Gastroesophageal sphincter (tissue), 3 donors: ENCODE results near the gene PPAN.

Experiments used
- EP300 ChIP-seq: sonication (generic); formaldehyde crosslinking; IDR thresholded peaks from one replicate; pipeline ENCODE4 v1.6.1; 2017; ENCODE audit warnings: antibody characterized with exemption, mild to moderate bottlenecking
- POLR2A ChIP-seq, 2 donors: fragments of 450-650 bp; IDR thresholded peaks; one replicate each; pipeline ENCODE4 v1.6.1; 2017; ENCODE audit warnings: antibody characterized with exemption in 2 of 2, mild to moderate bottlenecking in 2 of 2, moderate library complexity in 1 of 2
- POLR2AphosphoS5 ChIP-seq: sonication (generic); formaldehyde crosslinking; IDR thresholded peaks from one replicate; pipeline ENCODE4 v1.6.1; 2017; ENCODE audit warnings: antibody characterized with exemption
- TF ChIP-seq, protein P1 (sequence below), 4 experiments: fragments of 200-600 bp in 2 of 4; fragments of 450-650 bp in 2 of 4; sonication (generic) in 1 of 4; IDR thresholded peaks; one replicate each; pipeline ENCODE4 v1.5.1; 2017 to 2019; ENCODE audit warnings: antibody characterized with exemption in 4 of 4, mild to moderate bottlenecking in 2 of 4, moderate library complexity in 2 of 4

DNA sequence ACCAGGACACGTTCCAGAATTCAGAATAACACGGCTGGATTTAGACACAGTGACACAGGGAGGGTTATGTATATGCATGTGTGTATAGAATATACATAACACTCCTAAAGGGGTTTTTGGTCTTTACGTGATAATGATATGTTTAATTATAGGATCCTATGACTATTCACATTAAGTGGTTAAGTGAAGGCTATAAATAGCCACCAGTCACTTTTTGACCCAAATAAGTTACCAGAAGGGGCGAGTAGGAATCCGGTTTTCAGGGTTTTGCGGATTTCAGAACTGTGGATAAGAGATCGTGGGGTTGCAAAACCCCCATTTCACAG, 10.6 kb upstream of the PPAN start:
- TF ChIP-seq, protein P1, sequence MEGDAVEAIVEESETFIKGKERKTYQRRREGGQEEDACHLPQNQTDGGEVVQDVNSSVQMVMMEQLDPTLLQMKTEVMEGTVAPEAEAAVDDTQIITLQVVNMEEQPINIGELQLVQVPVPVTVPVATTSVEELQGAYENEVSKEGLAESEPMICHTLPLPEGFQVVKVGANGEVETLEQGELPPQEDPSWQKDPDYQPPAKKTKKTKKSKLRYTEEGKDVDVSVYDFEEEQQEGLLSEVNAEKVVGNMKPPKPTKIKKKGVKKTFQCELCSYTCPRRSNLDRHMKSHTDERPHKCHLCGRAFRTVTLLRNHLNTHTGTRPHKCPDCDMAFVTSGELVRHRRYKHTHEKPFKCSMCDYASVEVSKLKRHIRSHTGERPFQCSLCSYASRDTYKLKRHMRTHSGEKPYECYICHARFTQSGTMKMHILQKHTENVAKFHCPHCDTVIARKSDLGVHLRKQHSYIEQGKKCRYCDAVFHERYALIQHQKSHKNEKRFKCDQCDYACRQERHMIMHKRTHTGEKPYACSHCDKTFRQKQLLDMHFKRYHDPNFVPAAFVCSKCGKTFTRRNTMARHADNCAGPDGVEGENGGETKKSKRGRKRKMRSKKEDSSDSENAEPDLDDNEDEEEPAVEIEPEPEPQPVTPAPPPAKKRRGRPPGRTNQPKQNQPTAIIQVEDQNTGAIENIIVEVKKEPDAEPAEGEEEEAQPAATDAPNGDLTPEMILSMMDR (IDR thresholded peaks at IDR 0.05) = no peak
- TF ChIP-seq POLR2AphosphoS5 (no peak), EP300 (no peak), POLR2A (IDR thresholded peaks at IDR 0.05) (no peak)
